ENCODE measurements around the gene ITPR2.

DNA sequence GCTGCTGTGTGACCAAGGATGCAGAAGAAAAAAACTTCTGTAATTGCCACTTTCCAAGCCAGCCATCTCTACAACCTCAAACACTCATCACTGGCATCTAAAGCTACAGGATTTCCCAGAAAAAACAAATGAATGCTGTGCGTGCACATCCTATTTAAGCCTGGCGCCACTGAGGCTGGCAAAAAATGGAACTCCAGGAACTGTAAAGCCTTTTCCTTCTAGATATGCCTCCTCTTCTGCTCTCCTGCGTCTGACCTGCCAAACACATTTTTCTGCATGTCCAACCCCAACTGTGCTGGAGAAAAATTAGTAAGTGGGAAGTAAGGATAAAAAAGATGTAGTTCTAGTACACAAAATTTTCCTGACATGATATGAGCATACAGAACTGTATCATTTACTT lies 184.9 kb downstream of the ITPR2 start:
- TF ChIP-seq CTCF (IDR thresholded peaks at IDR 0.05; ENCODE audit: insufficient read depth, low read length) (no peak), POLR2AphosphoS5 (IDR thresholded peaks at IDR 0.05; ENCODE audit: low read depth) (no peak), SPI1 (IDR thresholded peaks at IDR 0.05; ENCODE audit: borderline replicate concordance, low read depth) (no peak)

Data from HL-60 (cell line).